ENCODE data around the gene FAM83D. TPM values are rescaled to one million over a fixed set of nuclear protein-coding genes. Genes with fewer than 3 reads are reported as not detected.
"Not testable (repeated sequence)": the region's sequence is repeated elsewhere in the genome, so short reads cannot be mapped to it uniquely, and the experiment has no call there.

FAM83D gene
- total RNA-seq, 1 donor from 2014 or later, result 4.5 TPM

- H3K27ac Mint-ChIP-seq (ENCODE audit: unreplicated experiment), result no peak overlapping the region
- H3K4me3 Mint-ChIP-seq (ENCODE audit: unreplicated experiment), result no peak overlapping the region
- no peaks in the 10 kb centered on the region for H3K9me3 Mint-ChIP-seq (ENCODE audit: low read depth)
- TF ChIP-seq CTCF (IDR thresholded peaks at IDR 0.05), result no peak
- H3K4me1 Mint-ChIP-seq (ENCODE audit: low read depth), result no peaks in the 10 kb centered on the region
- no peaks in the 10 kb centered on the region for H3K27me3 Mint-ChIP-seq (ENCODE audit: low read depth)
- no peaks in the 10 kb centered on the region for H3K36me3 Mint-ChIP-seq (ENCODE audit: low read depth)
- DNase-seq (ENCODE audit: low spot score), result no peak
Measured at GRCh38 chr20:38952153-38952552, 25.9 kb downstream of the FAM83D start.

DNA sequence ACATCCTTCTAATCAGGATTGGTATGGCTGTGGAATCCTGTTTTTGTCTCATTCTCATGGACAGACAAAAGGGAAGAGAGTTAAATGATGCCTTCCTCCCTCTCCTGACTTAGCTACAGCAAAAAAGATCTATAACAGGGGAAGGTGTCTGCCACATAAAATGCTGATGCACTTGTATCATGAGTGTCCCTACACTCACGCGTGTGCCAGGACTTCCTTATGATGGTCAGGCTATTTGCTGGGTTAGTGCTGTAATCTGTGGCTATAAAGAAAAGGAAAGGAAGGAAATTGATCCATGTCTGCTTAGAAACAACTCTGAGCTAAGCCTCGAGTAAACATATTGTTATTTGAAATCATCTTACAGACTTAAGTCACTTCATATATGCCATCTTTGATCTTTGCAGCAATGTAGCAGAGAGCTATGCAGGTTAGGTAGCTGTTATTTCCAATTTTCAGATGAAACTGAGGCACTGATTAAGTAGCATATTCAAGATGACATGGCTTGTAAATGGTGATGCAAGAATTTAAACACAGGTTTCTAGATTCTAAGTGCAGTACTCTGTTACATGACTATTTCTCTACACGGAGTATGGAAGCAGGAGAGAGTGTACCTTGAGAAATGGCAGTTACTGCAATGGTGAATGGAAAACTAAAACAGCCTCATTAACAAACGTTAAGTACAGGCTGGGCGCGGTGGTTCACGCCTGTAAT lies 27.6 kb downstream of the FAM83D start:
- Mint-ChIP-seq H3K27ac (ENCODE audit: unreplicated experiment) (no peak overlapping the region), H3K4me1 (ENCODE audit: low read depth) (no peaks in the 10 kb centered on the region), H3K9me3 (ENCODE audit: low read depth) (no peaks in the 10 kb centered on the region), H3K4me3 (ENCODE audit: unreplicated experiment) (no peak overlapping the region), H3K27me3 (ENCODE audit: low read depth) (no peaks in the 10 kb centered on the region), H3K36me3 (ENCODE audit: low read depth) (no peaks in the 10 kb centered on the region)
- no peak for DNase-seq (ENCODE audit: low spot score)
- TF ChIP-seq CTCF (IDR thresholded peaks at IDR 0.05), result no peak

DNA sequence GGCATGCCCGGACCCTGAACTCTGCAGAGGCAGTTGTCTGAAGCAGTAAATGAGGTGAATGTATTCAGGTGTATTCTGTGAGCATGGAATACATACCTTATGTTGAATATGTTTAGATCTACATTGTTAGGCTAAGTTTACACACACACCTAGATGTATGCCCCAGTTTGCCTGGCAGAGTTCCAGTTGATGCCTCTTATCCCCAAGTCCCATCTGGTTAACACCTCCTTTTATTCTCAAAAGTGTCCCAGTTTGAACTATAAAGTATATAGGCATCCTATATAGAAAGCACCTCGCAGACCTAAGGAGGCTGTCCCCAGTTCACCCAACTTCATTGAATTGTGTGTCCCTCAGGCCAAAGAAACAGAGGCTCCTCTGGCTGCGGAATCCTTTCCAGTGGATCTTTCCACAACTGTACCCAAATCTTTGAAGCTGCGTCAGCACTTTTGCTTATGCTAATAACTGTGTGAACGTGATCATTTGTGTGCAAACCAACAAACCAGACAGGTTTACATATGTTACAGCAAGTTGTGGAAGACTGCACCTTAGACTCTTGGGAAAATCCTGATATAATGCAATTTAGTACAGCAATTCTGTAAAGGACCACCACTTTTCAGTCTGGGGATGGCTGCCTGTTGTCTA lies 31.1 kb downstream of the FAM83D start:
- Mint-ChIP-seq H3K27ac (ENCODE audit: unreplicated experiment) (no peak overlapping the region), H3K27me3 (ENCODE audit: low read depth) (no peaks in the 10 kb centered on the region), H3K4me3 (ENCODE audit: unreplicated experiment) (no peak overlapping the region), H3K36me3 (ENCODE audit: low read depth) (no peaks in the 10 kb centered on the region), H3K9me3 (ENCODE audit: low read depth) (no peaks in the 10 kb centered on the region), H3K4me1 (ENCODE audit: low read depth) (peaks cover 8% of the 10 kb centered on the region)
- DNase-seq (ENCODE audit: low spot score), result no peak
- TF ChIP-seq CTCF (IDR thresholded peaks at IDR 0.05), result no peak

DNA sequence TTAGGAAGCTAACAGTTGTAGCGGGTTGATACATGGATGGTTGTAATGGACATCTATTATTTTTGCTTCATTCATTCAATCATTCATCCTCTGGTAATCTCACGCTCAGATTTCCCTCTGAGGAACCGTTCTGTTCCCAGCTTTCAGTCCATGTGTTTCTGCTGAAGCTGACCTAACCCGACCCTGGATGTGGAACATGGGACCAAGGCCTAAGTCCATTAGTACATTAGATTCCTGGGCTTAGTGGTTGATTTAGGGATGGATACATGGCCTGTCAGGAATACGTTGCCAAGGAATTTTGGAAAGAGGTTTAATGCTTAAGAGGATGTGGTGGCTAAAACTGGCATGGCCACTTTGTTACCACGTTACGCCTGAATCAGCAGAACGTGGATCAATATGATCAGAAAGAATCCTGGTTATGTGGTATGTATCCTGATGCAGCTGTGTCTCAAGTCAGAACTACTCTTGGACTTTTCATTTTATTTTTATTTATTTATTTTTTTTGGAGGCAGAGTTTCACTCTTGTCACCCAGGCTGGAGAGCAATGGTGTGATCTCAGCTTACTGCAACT lies 31.8 kb downstream of the FAM83D start:
- H3K9me3 Mint-ChIP-seq (ENCODE audit: low read depth), result no peaks in the 10 kb centered on the region
- peaks cover 13% of the 10 kb centered on the region for H3K4me1 Mint-ChIP-seq (ENCODE audit: low read depth)
- no peak for TF ChIP-seq CTCF (IDR thresholded peaks at IDR 0.05)
- no peaks in the 10 kb centered on the region for H3K27me3 Mint-ChIP-seq (ENCODE audit: low read depth)
- no peak for DNase-seq (ENCODE audit: low spot score)
- H3K27ac Mint-ChIP-seq (ENCODE audit: unreplicated experiment), result no peak overlapping the region
- no peaks in the 10 kb centered on the region for H3K36me3 Mint-ChIP-seq (ENCODE audit: low read depth)
- no peak overlapping the region for H3K4me3 Mint-ChIP-seq (ENCODE audit: unreplicated experiment)

DNA sequence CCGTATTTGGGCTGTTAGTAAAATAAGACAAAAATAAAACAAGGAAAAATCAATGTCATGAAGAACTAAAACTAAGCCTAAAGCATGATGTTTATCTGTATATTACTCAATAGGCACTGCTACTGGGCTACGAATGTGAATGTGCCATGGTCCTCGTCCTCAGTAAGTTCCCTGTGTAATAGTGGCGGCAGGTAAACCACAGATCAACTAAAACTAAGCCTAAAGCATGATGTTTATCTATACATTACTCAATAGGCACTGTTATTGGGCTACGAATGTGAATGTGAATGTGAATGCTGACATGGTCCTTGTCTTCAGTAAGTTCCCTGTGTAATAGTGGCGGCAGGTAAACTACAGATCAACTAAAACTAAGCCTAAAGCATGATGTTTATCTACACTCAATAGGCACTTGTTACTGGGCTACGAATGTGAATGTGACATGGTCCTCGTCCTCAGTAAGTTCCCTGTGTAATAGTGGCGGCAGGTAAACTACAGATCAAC lies 34.0 kb downstream of the FAM83D start:
- H3K27ac Mint-ChIP-seq (ENCODE audit: unreplicated experiment); H3K27me3 Mint-ChIP-seq (ENCODE audit: low read depth); H3K36me3 Mint-ChIP-seq (ENCODE audit: low read depth); DNase-seq (ENCODE audit: low spot score); H3K9me3 Mint-ChIP-seq (ENCODE audit: low read depth); H3K4me3 Mint-ChIP-seq (ENCODE audit: unreplicated experiment): not testable (repeated sequence)
- peaks cover 17% of the 10 kb centered on the region for H3K4me1 Mint-ChIP-seq (ENCODE audit: low read depth)
